ENCODE data around the gene TENM4.
A peak's percentile ranks its signal among the peaks of the same experiment; 100 is the strongest.

The TENM4 gene

DNA sequence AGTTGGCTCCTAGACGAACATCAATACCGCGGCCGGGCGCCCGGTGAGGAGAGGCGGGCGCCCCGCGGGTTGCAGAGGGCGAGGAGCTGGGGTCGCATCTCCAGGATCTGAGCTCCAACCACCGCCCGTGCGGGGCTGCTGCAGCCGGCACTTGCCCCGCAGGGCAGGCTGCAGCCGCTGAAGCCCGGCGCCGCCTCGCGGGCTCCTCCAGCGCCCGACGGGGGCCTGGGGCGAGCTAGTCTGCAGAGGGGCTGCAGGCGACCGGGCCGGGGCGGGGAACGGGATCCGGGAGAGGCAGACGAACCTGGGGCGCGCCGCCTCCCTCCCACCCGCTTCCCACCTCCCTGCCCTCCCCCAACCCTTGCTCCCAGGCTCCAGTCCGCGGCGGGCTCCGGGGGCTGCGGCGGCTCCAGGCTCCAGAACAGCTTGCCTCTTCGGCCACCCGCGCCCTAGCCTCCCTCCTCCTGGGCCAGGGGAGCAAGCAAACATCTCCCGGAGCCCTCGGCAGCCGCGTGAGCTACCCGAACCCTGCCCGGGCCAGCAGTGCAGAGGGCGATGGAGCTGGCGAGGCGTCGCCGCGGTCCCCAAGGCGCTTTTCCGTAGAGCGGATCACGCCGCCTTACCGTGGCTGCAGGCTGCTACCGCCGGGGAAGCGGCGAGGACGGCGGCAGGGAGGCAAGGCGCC is 802 bp downstream of the TENM4 start:
- DNase-seq (ENCODE audit: low read depth) = no peak
- TF ChIP-seq CTCF (IDR thresholded peaks at IDR 0.05; ENCODE audit: control insufficient read depth, insufficient read depth, low read depth, low read length, missing control alignments) = no peak
- H3K4me3 ChIP-seq (ENCODE audit: control insufficient read depth, low read depth, low read length) = peak overlapping the region; percentile 65

- no peak for TF ChIP-seq CTCF (IDR thresholded peaks at IDR 0.05; ENCODE audit: control insufficient read depth, insufficient read depth, low read depth, low read length, missing control alignments)
- peak overlapping the region; percentile 65 for H3K4me3 ChIP-seq (ENCODE audit: control insufficient read depth, low read depth, low read length)
- no peak for DNase-seq (ENCODE audit: low read depth)
Measured at GRCh38 chr11:79439410-79439885, 1.4 kb downstream of the TENM4 start.

DNA sequence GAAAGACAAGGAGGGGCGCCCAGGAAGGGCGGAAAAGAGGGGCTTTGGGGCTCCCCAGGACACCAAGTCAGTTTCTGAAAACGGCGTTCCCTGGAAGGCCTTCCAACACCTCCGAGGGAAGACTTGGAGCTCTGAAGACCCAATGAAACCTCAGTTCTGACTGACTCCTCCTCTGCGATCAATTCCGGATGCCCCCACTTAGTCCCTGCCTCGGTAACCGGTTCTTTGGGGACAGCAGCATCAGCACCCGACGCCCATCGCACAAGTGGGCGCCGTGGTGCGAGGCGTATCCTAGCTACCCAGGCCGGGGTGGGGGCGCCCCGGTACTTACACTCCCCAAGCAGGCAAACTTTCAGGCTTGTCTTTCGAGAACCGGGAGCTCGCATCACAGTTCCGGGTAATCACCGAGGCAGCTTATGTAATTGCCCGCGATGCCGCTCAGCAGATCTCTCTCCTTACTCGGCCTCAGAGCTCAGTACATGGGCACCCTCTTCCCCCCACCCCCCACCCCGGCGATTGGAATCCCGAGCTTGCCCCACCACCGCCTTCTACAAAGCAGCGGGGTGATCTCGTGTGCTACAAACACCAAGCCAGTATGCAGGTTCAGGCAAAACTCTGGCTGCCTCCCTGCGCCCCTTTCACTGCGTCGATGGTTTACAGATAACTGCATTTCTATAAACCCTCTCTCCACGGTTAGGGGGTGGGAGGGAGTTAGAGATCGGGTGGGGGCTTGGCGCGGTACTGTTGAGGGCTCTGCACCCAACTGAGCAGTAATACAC is 2.0 kb downstream of the TENM4 start:
- no peak for DNase-seq (ENCODE audit: low read depth)
- H3K4me3 ChIP-seq (ENCODE audit: control insufficient read depth, low read depth, low read length) = peak overlapping the region; percentile 65
- no peak for TF ChIP-seq CTCF (IDR thresholded peaks at IDR 0.05; ENCODE audit: control insufficient read depth, insufficient read depth, low read depth, low read length, missing control alignments)

- no peak for DNase-seq (ENCODE audit: low read depth)
- H3K4me3 ChIP-seq (ENCODE audit: control insufficient read depth, low read depth, low read length) = peak overlapping the region; percentile 65
- no peak for TF ChIP-seq CTCF (IDR thresholded peaks at IDR 0.05; ENCODE audit: control insufficient read depth, insufficient read depth, low read depth, low read length, missing control alignments)
Measured at GRCh38 chr11:79437981-79438630, 2.7 kb downstream of the TENM4 start.

- H3K4me3 ChIP-seq (ENCODE audit: control insufficient read depth, low read depth, low read length) = peak overlapping the region; percentile 65
- no peak for TF ChIP-seq CTCF (IDR thresholded peaks at IDR 0.05; ENCODE audit: control insufficient read depth, insufficient read depth, low read depth, low read length, missing control alignments)
- no peak for DNase-seq (ENCODE audit: low read depth)
Measured at GRCh38 chr11:79437278-79437980, 3.4 kb downstream of the TENM4 start.

- TF ChIP-seq CTCF (IDR thresholded peaks at IDR 0.05; ENCODE audit: control insufficient read depth, insufficient read depth, low read depth, low read length, missing control alignments) = no peak
- H3K4me3 ChIP-seq (ENCODE audit: control insufficient read depth, low read depth, low read length) = peak overlapping the region; percentile 65
- DNase-seq (ENCODE audit: low read depth) = no peak
Measured at GRCh38 chr11:79436919-79437277, 3.9 kb downstream of the TENM4 start.
